GM19452 (cell line): ENCODE measurements around the gene AKT3.
"Not testable (repeated sequence)": the region's sequence is repeated elsewhere in the genome, so short reads cannot be mapped to it uniquely, and the experiment has no call there.

Experiments used
- ATAC-seq: cut with Tn5 transposase; IDR thresholded peaks from one replicate; pipeline ENCODE4 v1.9.1; 2021; ENCODE audit not compliant: unreplicated experiment

The AKT3 gene

DNA sequence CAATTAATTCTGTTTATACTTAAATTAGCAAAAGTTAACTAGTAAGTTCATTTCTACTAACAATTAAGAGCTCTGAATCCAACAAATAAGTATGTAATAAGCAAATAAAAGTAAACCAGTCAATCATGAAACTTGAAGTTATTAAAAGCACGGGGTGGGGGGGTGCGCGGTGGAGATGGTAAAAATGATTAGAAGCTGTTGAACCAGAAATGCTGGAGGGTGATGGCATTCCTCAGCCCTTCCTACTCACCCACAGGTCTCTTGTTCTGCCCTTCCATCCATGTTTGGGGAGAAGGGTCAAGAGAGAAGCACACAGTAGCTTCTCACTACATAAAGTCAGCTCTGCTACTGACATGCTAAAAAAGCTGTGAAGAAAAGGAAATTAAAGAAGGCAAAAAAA is 63.5 kb downstream of the AKT3 start:
- ATAC-seq = no peak

DNA sequence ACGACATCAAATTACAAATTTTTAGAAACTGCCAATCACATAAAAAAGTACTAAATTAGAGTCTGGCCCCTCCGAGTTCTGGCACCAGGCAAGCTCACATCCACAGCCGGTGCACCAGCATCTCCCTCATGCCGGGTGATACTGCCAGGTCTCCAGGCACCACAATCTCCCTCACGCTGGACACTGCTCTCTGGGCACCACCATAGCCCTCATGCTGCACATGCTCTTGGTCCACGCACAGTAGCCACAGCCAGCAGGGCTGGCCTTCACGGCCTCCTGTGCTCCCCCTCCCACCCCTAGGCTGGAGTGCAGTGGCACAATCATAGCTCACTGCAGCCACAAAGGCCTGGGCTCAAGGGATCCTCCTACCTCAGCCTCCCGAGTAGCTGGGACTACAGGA is 65.5 kb downstream of the AKT3 start:
- no peak for ATAC-seq

DNA sequence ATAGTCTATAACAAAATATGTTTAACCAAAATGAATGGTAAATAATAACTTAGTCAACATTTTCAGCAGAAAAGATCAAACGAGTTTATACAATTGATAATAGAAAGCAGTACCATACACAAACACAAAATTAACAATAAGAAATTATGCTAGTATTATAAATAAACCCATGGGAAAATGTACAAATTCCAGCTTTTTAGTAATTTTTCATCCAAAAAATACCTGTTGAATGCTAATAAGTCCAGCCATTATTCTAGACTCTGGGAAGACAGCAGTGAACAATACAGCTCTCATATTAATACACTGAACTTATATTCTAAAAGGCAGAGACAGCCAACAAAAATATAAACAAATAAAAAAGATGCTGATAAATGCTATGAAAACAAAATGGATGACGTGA is 66.3 kb downstream of the AKT3 start:
- no peak for ATAC-seq

DNA sequence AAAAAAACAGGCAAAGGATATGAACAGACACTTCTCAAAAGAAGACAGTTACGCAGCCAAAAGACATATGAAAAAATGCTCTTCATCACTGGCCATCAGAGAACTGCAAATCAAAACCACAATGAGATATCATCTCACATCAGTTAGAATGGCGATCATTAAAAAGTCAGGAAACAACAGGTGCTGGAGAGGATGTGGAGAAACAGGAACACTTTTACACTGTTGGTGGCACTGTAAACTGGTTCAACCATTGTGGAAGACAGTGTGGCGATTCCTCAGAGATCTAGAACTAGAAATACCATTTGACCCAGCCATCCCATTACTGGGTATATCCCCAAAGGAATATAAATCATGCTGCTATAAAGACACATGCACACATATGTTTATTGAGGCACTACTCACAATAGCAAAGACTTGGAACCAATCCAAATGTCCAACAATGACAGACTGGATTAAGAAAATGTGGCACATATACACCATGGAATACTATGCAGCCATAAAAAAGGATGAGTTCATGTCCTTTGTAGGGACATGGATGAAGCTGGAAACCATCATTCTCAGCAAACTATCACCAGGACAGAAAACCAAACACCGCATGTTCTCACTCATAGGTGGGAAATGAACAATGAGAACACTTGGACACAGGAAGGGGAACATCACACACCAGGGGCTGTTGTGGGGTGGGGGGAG is 77.5 kb downstream of the AKT3 start:
- ATAC-seq = not testable (repeated sequence)

DNA sequence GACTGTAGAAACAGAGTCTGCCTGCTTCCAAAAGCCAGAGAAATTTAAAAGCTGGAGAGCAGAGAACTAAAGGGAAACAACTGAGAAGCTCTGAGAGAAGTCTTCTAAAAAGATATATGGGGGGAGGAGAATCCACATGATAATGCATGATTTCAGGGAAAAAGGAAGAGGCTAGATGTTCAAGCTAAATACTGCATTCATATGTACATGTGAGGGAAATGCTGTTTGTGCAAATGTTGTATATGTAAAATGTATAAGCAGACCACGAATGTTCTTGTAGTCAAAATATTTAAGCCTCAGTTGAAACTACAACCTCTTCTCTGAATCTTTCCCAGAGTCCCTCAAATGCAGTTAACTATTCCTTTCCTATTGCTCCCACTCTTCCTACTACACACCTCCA is 79.2 kb downstream of the AKT3 start:
- ATAC-seq = no peak

DNA sequence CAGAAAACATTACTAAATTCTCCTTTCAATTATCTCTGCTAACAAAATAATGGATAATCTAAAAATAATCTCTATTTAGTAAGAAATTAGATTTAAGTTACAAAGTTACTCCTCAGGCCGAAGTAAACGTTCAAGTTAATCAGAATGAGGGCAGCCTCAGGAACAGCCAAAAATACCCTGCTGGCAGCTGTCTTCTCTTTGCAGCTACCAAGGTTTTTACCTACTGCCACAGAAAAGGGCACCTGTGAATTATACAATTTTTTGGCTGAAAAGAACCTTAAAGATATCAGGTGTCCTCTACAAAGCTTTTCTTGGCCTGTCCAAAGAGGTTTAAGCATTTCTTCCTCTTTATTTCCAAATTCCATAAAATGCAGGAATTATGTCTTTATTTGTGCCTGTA is 84.4 kb downstream of the AKT3 start:
- ATAC-seq = no peak

DNA sequence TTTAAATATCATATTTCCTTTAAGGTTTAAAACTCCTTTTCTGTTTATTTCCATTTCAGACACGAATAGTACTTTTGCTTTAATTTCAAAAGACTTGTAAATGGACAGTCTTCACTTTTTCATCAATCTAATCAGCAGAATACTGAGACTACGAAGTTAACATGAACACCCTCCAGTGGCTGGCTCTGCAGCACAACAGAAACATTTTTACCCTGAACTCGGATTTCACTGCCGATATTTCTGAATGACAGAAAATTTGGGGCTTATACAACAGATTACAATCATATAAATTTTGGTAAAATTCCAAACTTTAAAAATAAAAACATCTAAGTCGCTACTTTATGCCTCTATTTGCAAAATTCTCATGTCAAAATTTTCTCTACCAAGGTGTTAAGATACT is 86.2 kb downstream of the AKT3 start:
- ATAC-seq = no peak

DNA sequence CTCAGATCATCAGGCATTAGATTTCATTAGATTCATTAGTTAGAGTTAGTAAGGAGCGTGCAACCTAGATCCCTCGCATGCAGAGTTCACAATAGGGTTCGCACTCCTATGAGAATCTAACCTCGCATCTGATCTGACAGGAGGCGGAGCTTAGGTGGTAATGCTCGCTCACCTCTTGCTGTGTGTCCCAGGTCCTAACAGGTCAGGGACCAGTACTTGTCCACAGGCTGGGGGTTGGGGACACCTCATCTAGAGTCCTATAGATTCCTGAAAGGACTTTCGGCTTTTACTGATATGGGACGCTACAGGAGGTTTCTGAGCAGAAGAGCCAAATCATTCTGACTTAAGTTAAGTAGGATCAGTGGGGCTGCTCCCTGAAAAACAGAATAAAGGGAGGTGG is 91.4 kb downstream of the AKT3 start:
- ATAC-seq = no peak

DNA sequence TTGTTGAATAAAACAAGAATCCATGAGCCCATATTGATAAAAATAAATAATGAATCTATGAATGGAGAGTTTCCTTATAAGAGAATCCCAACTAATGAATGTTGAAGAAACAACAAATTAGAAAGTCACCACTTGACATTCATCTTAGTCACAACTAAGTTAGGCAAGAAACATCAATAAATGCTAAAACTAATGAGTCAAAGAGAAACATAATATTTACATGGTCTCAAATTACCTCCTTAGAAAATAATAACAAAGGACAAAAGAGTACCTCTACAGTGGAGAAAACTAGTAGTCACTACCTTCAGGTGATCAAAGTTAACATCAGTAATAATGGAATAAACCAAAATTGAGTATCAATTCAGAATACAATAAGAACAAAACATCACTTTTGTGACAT is 93.5 kb downstream of the AKT3 start:
- no peak for ATAC-seq

DNA sequence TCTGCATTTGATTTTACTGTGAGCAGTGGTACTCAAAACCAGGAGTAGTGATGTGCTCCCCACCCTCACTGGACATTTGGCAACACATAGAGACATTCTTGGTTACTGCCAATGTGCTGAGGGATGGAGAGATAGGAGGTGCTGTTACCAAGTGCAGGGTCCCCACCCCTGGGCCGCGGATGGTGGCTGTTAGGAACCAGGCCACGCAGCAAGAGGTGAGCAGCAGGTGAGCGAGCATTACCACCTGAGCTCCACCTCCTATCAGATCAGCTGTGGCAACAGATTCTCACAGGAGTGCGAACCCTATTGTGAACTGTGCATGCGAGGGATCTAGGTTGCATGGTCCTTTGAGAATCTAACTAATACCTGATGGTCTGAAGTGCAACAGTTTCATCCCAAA is 95.7 kb downstream of the AKT3 start:
- no peak for ATAC-seq

DNA sequence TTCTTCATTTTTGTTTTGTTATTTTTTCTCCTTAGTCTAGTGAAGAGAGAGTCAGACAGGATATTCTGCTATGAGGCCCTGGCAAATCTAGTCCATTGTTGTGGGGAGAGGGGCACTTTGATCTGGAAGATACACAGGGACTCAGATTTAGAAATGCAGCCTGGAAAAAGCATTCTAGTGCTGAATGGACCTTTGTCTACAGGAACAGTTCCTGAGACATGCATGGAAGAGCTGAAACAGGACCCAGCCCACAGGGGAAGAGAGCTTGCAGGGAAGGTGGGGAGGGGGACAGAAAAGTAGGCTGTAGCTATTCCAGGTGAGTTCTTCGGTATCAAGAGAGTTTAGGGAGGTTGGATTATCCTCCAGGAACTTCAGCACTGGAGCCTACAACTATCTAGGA is 98.5 kb downstream of the AKT3 start:
- ATAC-seq = no peak

DNA sequence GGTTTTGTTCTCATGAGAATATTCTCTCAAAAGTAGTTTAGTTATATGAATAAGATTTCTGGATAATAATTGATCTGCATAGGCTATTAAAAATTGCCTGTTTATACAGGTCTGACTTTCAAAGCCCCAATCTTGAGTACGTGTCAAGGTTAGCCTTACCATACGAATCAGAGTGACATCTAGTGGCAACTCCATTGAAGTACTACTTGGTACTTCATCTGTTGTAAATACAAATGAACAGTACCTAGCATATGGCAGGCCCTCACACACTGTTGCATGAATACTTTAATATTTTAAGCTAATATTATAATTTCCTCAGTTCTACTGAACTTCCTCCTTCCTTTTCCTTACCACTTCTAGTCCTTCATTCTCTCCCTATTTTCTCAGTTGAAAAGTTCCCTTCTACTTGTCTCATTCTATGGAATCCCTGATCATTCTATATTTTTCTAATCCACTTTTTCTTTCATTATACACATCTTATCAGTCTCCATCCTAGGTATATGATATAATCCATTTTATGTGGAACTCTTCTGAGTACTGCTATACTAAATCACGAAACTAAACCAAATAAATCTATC is 101.2 kb downstream of the AKT3 start:
- peak; percentile 97 for ATAC-seq

DNA sequence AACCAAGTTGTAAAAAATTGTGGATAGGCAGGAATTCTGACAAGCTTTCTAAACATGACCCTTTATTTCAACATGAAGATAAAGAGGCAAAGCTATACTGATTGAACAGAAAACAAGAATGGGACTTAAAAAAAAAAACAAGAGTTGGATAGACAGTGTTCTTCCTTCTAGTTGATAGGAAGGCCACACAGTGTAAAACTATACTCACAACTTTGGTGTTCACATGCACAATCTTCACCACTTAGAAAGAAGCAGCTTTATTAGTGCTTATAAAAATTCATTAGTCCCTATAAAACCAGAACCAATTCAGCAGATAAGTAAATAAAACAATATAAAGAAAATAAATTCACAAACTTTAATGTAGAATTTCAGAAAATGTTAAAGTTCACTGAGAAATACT is 101.8 kb downstream of the AKT3 start:
- ATAC-seq = no peak

DNA sequence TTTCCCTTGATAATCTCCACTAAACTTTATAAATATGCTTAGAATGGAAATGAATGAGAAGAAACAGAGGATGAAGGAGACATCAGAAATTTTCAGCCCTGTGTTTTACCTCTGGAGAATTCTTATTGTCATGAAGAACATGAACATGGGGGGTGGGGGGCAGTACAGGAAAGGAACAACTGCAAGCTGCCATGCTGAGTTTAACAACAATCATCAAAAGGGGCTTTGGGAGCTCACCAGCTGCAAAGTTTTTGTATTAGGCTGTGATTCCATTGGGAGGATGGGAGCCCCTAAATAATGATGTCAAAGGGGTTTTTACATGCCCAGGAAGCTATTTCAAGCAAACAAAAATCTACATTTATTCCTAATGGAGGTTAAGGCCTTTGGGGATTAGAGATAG is 103.3 kb downstream of the AKT3 start:
- no peak for ATAC-seq

DNA sequence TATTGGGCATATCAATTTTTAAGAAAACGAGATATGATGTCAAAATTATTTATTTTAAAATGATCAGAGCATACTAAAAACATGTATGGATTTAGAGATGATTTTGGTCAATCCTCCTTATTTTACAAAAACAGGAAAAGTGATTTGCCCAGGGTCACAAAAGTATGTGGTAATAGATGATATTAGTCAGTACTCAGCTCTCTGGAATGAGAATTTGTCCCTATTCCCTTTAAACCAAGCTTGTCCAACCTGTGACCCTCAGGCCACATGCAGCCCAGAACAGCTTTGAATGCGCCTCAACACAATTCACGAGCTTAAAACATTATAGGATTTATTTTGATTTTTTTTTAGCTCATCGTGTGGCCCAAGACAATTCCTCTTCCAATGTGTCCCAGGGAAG is 104.7 kb downstream of the AKT3 start:
- ATAC-seq = no peak

DNA sequence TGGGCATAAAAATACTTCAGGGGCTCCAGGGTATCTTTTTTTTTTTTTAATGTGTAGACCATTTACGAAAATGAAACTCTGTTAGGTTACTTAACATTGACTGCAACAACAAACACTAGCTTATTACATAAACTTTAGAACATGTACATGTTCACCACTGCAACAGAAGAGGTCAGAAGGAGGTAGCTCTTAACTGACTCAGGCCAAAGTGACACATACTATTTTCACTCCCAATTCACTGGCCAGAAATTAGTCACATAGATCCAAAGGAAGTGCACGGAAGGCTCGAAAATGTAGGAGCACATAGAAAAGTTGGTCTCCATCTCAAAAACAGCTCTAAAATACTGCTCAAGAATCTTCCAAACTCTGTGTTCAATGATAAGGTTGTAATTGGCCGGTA is 107.2 kb downstream of the AKT3 start:
- no peak for ATAC-seq

DNA sequence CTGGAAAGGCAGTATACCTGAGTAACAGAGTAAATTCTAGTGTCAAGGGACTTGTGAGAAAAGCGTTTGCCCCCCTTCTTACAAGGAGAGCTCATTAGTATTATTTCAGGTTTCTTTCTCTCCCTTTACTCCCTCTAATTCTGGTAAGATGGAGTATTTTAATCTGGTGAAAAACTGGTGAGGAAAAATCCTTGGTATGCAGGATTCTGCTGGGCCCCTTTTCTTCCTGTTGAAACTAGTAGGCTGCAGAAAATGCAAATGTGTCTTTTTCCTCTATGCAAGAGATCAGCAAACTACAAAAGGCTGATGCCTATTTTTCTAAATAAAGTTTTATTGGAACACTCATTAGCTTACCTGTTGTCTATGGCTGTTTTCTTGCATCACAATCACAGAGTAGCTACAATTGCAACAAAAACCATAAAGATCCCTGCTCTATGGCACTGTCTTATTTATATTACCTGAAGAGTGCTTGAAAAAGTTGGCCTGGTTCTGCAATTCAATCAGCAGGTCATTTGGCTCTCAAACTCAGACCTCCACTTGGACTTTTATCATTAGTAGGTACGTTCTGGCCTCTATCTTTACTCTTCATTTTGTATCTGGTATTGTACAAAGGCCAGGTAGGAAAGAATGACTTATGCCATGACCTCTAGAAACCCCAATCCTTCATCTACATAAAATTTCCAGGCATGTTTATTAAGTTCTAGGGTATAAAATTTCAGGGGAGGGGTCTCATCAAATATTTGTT is 109.6 kb downstream of the AKT3 start:
- no peak for ATAC-seq

DNA sequence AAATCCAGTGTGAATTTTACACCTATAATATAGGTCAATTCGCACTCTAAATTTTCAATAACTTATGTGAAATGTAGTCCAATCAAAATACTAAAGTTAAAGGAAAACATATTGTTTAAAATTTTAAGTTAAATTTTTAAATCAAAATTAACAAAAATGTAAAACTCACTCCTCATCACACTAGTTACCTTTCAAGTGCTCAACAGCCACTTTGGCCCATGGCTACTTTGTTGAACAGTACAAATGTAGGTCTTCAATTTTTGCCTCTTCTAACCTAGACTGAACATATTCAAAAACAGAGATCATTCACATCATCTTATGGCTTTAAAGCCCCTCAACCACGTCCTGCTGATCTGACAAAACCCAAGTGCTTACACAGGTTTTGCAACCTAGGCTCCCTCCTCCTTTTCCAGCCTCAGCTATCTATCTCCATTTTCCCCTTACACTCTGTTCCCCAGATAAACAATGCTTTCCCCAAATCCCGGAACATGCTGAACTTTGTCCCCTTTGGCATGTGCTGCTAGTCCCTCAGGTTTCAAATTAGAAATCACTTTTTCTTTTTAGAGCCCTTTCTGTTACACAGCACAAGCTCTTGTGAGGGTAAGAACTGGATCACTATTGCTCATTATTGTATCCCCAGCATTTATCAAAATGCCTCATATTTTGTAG is 110.6 kb downstream of the AKT3 start:
- no peak for ATAC-seq

DNA sequence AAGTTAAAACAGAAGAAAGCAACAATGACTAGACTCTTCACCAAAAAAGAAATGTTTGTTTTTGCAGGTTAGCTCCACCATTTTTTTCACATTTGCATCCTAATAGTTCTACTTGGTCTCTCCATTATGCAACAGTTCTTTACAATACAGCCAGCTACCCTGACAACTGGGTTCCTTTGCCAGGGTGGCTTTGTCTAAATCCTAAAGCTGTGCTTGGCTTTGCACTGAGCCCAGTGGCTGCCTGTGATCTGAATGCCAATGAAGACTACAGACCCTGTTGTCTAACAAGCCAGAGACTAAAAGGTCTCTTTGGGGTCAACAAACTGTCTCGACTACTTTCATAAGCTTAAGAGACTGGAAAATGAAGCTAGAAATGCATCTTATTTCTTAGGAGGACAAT is 112.0 kb downstream of the AKT3 start:
- no peak for ATAC-seq

DNA sequence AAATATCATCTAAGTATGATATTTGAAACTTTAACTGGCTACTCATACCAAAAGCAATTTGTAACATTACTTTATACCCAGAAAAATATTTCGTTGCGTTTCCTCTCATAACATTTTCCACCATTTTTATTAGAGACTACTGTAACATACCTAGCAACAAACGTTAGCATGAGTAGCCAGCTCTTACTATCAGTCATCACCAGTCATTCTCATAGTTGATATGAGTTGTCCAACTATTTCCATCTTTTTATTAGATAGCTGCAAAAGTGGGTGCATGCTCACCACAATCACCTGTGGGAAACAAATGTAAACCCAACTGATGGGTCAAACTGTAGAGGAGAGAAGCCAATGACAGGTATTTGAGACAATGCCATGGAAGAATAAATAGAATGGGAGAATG is 114.6 kb downstream of the AKT3 start:
- ATAC-seq = no peak

DNA sequence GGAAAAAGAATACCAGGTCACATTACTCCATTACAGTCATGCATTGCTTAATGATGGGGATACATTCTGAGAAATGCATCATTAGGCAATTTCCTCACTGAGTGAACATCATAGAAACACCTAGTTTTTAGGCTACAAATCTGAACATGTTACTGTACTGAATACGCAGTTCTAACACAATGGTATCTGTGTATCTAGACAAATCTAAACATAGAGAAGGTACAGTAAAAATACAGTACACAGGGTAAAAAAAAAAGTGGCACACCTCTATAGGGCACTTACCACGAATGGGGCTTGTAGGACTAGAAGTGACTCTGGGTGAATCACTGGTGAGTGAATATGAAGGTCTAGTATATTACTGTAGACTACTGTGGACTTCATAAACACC is 115.7 kb downstream of the AKT3 start:
- ATAC-seq = no peak

DNA sequence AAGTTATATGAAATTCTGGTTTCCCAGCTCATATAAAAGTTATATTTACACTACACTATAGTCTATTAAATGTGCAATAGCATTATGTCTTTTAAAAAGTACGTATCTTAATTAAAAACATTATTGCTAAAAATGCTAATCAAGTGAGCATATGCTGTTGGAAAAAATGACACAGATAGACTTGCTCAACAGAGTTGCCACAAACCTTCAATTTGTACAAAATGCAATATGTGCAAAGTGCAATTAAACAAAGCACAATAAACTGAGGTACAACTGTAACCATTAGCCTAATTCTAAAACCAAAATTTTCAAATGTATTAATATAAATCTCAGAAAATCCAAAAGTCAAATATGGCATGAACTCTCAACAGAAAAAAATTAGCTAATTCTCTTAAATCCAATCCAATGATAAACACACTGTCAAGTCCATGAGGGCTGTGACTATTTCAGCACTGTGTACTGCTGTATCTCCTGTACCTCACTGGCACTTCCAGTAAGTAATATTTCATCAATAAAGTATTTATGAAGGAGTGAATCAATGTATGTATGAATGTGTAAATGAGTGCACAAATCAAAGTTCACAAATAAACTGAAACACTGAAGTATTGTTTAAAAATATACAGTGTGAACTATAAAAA is 116.3 kb downstream of the AKT3 start:
- ATAC-seq = no peak
